D721Med (cell line): ENCODE results near the gene ATXN7L2.

Experiments
- DNase-seq: peaks from one replicate; pipeline ENCODE4 v3.0.0; 2011; ENCODE audit warnings: low spot score; ENCODE audit not compliant: insufficient read length
- FAIRE-seq: peaks from 2 replicates; lab custom pipeline; 2011; peaks lifted over from hg19 to GRCh38; lab: Jason Lieb, UNC
- TF ChIP-seq, protein P1 (sequence below): IDR thresholded peaks from 2 replicates; pipeline ENCODE4 v1.5.1; 2012; ENCODE audit warnings: mild to moderate bottlenecking, control low read depth; ENCODE audit not compliant: insufficient read depth; ENCODE audit errors: missing control alignments

The ATXN7L2 gene

GRCh38 chr1:109522026-109522425 is 38.3 kb downstream of the ATXN7L2 start:
- FAIRE-seq (no peak), DNase-seq (no peak)
- TF ChIP-seq, protein P1, sequence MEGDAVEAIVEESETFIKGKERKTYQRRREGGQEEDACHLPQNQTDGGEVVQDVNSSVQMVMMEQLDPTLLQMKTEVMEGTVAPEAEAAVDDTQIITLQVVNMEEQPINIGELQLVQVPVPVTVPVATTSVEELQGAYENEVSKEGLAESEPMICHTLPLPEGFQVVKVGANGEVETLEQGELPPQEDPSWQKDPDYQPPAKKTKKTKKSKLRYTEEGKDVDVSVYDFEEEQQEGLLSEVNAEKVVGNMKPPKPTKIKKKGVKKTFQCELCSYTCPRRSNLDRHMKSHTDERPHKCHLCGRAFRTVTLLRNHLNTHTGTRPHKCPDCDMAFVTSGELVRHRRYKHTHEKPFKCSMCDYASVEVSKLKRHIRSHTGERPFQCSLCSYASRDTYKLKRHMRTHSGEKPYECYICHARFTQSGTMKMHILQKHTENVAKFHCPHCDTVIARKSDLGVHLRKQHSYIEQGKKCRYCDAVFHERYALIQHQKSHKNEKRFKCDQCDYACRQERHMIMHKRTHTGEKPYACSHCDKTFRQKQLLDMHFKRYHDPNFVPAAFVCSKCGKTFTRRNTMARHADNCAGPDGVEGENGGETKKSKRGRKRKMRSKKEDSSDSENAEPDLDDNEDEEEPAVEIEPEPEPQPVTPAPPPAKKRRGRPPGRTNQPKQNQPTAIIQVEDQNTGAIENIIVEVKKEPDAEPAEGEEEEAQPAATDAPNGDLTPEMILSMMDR: no peak

DNA sequence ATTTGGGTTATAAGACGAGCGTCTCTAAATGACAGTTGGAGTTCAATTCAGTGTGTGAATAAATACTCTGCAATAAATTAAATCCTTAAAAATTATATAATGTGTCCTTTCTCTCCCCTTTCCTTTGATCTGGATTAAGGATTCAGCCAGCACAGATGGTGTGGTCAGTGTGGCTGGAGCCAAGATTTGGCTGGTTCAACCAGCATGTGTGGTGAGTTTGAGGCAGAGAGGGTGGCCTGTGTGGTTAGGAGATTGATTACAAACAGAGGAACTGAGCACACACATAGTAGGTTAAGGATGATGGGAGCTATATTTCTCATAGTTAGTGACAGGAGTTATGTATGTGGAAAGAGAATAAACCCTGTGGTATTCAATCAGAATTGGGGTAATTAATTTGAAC is 40.0 kb downstream of the ATXN7L2 start:
- TF ChIP-seq, protein P1: no peak
- no peak for DNase-seq
- FAIRE-seq: no peak

- DNase-seq (no peak), FAIRE-seq (no peak)
- TF ChIP-seq, protein P1: no peak
Measured at GRCh38 chr1:109527098-109527811, 43.5 kb downstream of the ATXN7L2 start.

GRCh38 chr1:109527846-109528695 is 44.4 kb downstream of the ATXN7L2 start:
- TF ChIP-seq, protein P1: no peak
- no peak for FAIRE-seq
- no peak for DNase-seq

DNA sequence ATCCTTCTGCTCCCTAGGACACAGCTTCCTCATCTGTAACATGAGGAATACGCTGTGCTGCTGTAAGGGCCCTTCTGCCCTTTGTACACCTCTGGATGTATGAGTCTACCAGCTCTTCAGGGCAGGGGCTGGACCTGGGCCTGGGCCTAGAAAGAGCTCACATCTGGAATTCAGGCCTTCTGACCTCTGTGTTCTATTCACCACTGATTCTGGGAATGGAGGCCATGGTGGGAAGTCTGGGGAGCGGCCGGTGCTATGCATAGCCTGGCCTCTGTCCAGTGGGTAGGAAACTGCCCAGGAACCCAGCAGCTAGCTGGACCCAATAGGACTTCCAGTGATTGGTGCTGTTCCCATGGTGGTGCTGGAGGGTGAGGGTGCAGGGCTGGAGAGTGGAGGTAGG is 45.0 kb downstream of the ATXN7L2 start:
- DNase-seq (no peak), FAIRE-seq (no peak)
- TF ChIP-seq, protein P1: no peak

DNA sequence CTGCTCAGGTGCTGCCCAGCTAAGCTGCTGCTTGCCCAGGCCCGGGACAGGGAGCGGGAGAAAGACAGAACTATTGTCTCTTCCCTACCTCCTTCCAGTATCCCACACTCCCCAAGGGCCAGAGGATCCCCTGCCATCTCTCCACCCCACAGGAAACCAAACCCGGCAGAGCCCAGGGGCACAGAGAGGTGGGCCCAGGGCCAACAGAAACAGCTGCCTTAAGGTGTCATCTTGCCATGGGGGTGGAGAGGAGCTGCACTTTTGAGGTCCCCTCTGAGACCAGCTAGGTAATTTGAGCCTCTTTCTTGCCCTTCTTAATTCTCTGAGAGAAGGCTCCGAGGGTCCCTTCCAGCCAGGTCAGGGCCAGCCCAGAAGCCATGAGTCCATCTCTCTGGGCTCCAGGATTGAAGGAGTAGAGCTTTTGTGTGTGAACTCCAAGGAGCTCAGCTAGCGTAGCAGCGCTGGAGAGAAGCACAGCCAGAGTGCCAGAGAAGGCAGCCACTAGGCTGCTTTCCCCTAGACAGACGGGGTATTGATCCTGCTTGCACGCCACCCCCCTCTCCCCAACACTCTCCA is 46.3 kb downstream of the ATXN7L2 start:
- no peak for DNase-seq
- TF ChIP-seq, protein P1: no peak
- FAIRE-seq: no peak
